GM18519 (cell line): ENCODE measurements around the gene GRM1.

Source experiments
- ATAC-seq: cut with Tn5 transposase; IDR thresholded peaks from one replicate; pipeline ENCODE4 v1.9.1; 2021; ENCODE audit warnings: mild to moderate bottlenecking, moderate library complexity; ENCODE audit not compliant: unreplicated experiment, low FRiP score

Gene GRM1

GRCh38 chr6:146361128-146361924 lies 332.5 kb downstream of the GRM1 start:
- no peak for ATAC-seq

GRCh38 chr6:146363838-146364607 lies 335.2 kb downstream of the GRM1 start:
- no peak for ATAC-seq

- no peak for ATAC-seq
These were observed 336.1 kb downstream of the GRM1 start for GRCh38 chr6:146364816-146365594.

GRCh38 chr6:146367061-146367460 lies 338.2 kb downstream of the GRM1 start:
- ATAC-seq, result no peak

GRCh38 chr6:146369866-146370265 lies 341.0 kb downstream of the GRM1 start:
- ATAC-seq, result no peak

GRCh38 chr6:146381486-146381885 lies 352.6 kb downstream of the GRM1 start:
- ATAC-seq, result no peak

GRCh38 chr6:146388736-146389364 lies 360.0 kb downstream of the GRM1 start:
- no peak for ATAC-seq

GRCh38 chr6:146389740-146390139 lies 360.9 kb downstream of the GRM1 start:
- no peak for ATAC-seq

GRCh38 chr6:146397638-146398037 lies 368.8 kb downstream of the GRM1 start:
- ATAC-seq, result no peak

GRCh38 chr6:146402476-146402875 lies 373.6 kb downstream of the GRM1 start:
- no peak for ATAC-seq

- no peak for ATAC-seq
These were observed 379.7 kb downstream of the GRM1 start for GRCh38 chr6:146408583-146408982.

GRCh38 chr6:146410851-146411595 lies 382.2 kb downstream of the GRM1 start:
- no peak for ATAC-seq

- no peak for ATAC-seq
These were observed 390.7 kb downstream of the GRM1 start for GRCh38 chr6:146419576-146419975.

GRCh38 chr6:146420255-146420654 lies 391.4 kb downstream of the GRM1 start:
- ATAC-seq, result no peak

- ATAC-seq, result no peak
These were observed 394.0 kb downstream of the GRM1 start for GRCh38 chr6:146422789-146423375.

- ATAC-seq, result no peak
These were observed 394.6 kb downstream of the GRM1 start for GRCh38 chr6:146423452-146423851.

GRCh38 chr6:146426516-146426915 lies 397.7 kb downstream of the GRM1 start:
- no peak for ATAC-seq

GRCh38 chr6:146429831-146430230 lies 401.0 kb downstream of the GRM1 start:
- ATAC-seq, result no peak

GRCh38 chr6:146433881-146434731 lies 405.2 kb downstream of the GRM1 start:
- no peak for ATAC-seq
